ENCODE measurements around the gene CYP3A4.

Gene CYP3A4

GRCh38 chr7:99768471-99768870 is 15.5 kb downstream of the CYP3A4 start:
- H2AFZ ChIP-seq (ENCODE audit: low read depth, low read length, severe bottlenecking), result no peak overlapping the region
- no peak overlapping the region for H3K4me2 ChIP-seq (ENCODE audit: low read depth, low read length, poor library complexity, severe bottlenecking)
- no peaks in the 10 kb centered on the region for H3K9me2 ChIP-seq (replicated peaks; ENCODE audit: insufficient read depth, low read length)
- H3K27ac ChIP-seq (ENCODE audit: low read depth, low read length), result no peak overlapping the region
- H3K36me3 ChIP-seq (ENCODE audit: low read length), result no peaks in the 10 kb centered on the region
- no peak overlapping the region for H3K9ac ChIP-seq (ENCODE audit: low read length)
- H3K79me2 ChIP-seq (ENCODE audit: insufficient read depth, low read length), result no peaks in the 10 kb centered on the region
- TF ChIP-seq EZH2phosphoT487 (conservative IDR thresholded peaks at IDR 0.05; ENCODE audit: low read length), result no peak
- TF ChIP-seq, protein P1, sequence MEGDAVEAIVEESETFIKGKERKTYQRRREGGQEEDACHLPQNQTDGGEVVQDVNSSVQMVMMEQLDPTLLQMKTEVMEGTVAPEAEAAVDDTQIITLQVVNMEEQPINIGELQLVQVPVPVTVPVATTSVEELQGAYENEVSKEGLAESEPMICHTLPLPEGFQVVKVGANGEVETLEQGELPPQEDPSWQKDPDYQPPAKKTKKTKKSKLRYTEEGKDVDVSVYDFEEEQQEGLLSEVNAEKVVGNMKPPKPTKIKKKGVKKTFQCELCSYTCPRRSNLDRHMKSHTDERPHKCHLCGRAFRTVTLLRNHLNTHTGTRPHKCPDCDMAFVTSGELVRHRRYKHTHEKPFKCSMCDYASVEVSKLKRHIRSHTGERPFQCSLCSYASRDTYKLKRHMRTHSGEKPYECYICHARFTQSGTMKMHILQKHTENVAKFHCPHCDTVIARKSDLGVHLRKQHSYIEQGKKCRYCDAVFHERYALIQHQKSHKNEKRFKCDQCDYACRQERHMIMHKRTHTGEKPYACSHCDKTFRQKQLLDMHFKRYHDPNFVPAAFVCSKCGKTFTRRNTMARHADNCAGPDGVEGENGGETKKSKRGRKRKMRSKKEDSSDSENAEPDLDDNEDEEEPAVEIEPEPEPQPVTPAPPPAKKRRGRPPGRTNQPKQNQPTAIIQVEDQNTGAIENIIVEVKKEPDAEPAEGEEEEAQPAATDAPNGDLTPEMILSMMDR (IDR thresholded peaks at IDR 0.05; ENCODE audit: insufficient read depth, low read length, poor library complexity, severe bottlenecking), result no peak
- H3F3A ChIP-seq (ENCODE audit: insufficient read depth), result no peaks in the 10 kb centered on the region
- H3K4me3 ChIP-seq (ENCODE audit: insufficient read depth, low read length, poor library complexity, severe bottlenecking), result no peak overlapping the region
- no peaks in the 10 kb centered on the region for H3K9me3 ChIP-seq (ENCODE audit: insufficient read depth, low read length)
- H4K20me1 ChIP-seq (ENCODE audit: low read depth, low read length), result no peaks in the 10 kb centered on the region
- no peaks in the 10 kb centered on the region for H3K27me3 ChIP-seq (ENCODE audit: low read length)

- no peak overlapping the region for H3K27ac ChIP-seq (ENCODE audit: low read depth, low read length)
Observed at GRCh38 chr7:99767662-99768061, 16.3 kb downstream of the CYP3A4 start.

GRCh38 chr7:99766484-99767099 is 17.4 kb downstream of the CYP3A4 start:
- Histone ChIP-seq H3K27ac (ENCODE audit: low read depth, low read length) (no peak overlapping the region), H3K4me3 (ENCODE audit: insufficient read depth, low read length, poor library complexity, severe bottlenecking) (no peak overlapping the region), H3K9ac (ENCODE audit: low read length) (no peak overlapping the region), H3K79me2 (ENCODE audit: insufficient read depth, low read length) (no peaks in the 10 kb centered on the region), H2AFZ (ENCODE audit: low read depth, low read length, severe bottlenecking) (no peak overlapping the region), H3F3A (ENCODE audit: insufficient read depth) (no peaks in the 10 kb centered on the region), H3K9me2 (replicated peaks; ENCODE audit: insufficient read depth, low read length) (no peaks in the 10 kb centered on the region), H3K27me3 (ENCODE audit: low read length) (no peaks in the 10 kb centered on the region), H3K36me3 (ENCODE audit: low read length) (no peaks in the 10 kb centered on the region), H3K9me3 (ENCODE audit: insufficient read depth, low read length) (no peaks in the 10 kb centered on the region), H4K20me1 (ENCODE audit: low read depth, low read length) (no peaks in the 10 kb centered on the region), H3K4me2 (ENCODE audit: low read depth, low read length, poor library complexity, severe bottlenecking) (no peak overlapping the region)
- TF ChIP-seq, protein P1 (IDR thresholded peaks at IDR 0.05; ENCODE audit: insufficient read depth, low read length, poor library complexity, severe bottlenecking), result no peak
- TF ChIP-seq EZH2phosphoT487 (conservative IDR thresholded peaks at IDR 0.05; ENCODE audit: low read length), result no peak

More at GRCh38 chr7:99767662-99768061, 16.3 kb downstream of the CYP3A4 start:
- Histone ChIP-seq H3K4me2 (ENCODE audit: low read depth, low read length, poor library complexity, severe bottlenecking) (no peak overlapping the region), H3K9me3 (ENCODE audit: insufficient read depth, low read length) (no peaks in the 10 kb centered on the region), H3K27me3 (ENCODE audit: low read length) (no peaks in the 10 kb centered on the region), H3K79me2 (ENCODE audit: insufficient read depth, low read length) (no peaks in the 10 kb centered on the region), H2AFZ (ENCODE audit: low read depth, low read length, severe bottlenecking) (no peak overlapping the region), H3K4me3 (ENCODE audit: insufficient read depth, low read length, poor library complexity, severe bottlenecking) (no peak overlapping the region), H3K9me2 (replicated peaks; ENCODE audit: insufficient read depth, low read length) (no peaks in the 10 kb centered on the region), H4K20me1 (ENCODE audit: low read depth, low read length) (no peaks in the 10 kb centered on the region), H3K9ac (ENCODE audit: low read length) (no peak overlapping the region), H3F3A (ENCODE audit: insufficient read depth) (no peaks in the 10 kb centered on the region), H3K36me3 (ENCODE audit: low read length) (no peaks in the 10 kb centered on the region)
- TF ChIP-seq EZH2phosphoT487 (conservative IDR thresholded peaks at IDR 0.05; ENCODE audit: low read length), result no peak
- TF ChIP-seq, protein P1 (IDR thresholded peaks at IDR 0.05; ENCODE audit: insufficient read depth, low read length, poor library complexity, severe bottlenecking), result no peak

Measured in SU-DHL-6 (cell line).